Fibroblast of the aortic adventitia (primary cell): ENCODE data around the gene TELO2. TPM values are rescaled to one million over a fixed set of nuclear protein-coding genes. Genes with fewer than 3 reads are reported as not detected.

Experiments
- DNase-seq: peaks from one replicate; pipeline ENCODE4 v3.0.0-alpha.2; 2010; ENCODE audit warnings: low read depth
- H3K4me3 ChIP-seq: 2 replicates; pipeline ENCODE4 v1.5.1; 2011; ENCODE audit warnings: low read depth, mild to moderate bottlenecking, control low read depth, low read length, moderate library complexity
- total RNA-seq: library from RNA; depleted of rRNA; stranded (reverse); fragments of >200 nt; gene quantifications from 2 replicates; pipeline ENCODE4 v1.2.3, GENCODE V29; 2012; ENCODE audit warnings: low replicate concordance
- TF ChIP-seq, protein P1 (sequence below): IDR thresholded peaks from 2 replicates; pipeline ENCODE4 v1.5.1; 2011; ENCODE audit warnings: mild to moderate bottlenecking, low read length, control low read depth, inconsistent platforms; ENCODE audit not compliant: insufficient read depth

The TELO2 gene
- total RNA-seq, 1 donor = 23.5 TPM

DNA sequence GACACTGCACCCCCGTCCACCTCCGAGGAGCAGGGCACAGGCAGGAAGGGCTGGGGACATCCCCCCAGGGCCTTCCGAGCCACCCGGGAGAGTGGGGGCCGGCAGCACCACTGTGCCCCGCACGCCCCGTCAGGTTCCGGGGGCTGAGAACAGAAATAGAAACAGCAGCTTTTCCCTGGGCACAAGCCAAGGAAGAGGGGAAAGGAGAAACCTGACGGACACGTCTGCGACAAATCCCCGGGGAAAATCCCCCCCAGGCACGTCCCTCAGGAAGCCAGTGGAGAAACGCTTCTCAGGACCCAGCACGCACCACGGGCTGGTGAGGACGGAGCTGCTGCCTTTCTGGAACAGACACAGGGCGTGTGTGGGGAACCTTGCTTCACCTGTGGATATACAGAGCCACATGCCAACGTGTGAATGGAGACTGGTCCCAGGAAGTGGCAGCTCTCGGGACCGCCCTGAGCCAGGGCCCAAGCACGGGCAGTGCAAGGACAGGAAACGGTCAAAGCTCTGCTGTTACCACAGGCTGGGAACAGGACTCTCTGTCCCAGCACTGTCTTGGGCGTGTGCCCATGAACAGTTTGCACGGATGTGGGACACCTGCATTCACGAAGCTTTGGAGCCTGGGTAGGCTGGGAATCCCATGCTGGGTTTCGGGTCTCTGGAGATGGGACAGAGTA is 39.1 kb downstream of the TELO2 start:
- no peak for DNase-seq
- TF ChIP-seq, protein P1, sequence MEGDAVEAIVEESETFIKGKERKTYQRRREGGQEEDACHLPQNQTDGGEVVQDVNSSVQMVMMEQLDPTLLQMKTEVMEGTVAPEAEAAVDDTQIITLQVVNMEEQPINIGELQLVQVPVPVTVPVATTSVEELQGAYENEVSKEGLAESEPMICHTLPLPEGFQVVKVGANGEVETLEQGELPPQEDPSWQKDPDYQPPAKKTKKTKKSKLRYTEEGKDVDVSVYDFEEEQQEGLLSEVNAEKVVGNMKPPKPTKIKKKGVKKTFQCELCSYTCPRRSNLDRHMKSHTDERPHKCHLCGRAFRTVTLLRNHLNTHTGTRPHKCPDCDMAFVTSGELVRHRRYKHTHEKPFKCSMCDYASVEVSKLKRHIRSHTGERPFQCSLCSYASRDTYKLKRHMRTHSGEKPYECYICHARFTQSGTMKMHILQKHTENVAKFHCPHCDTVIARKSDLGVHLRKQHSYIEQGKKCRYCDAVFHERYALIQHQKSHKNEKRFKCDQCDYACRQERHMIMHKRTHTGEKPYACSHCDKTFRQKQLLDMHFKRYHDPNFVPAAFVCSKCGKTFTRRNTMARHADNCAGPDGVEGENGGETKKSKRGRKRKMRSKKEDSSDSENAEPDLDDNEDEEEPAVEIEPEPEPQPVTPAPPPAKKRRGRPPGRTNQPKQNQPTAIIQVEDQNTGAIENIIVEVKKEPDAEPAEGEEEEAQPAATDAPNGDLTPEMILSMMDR = no peak
- H3K4me3 ChIP-seq = no peak overlapping the region

DNA sequence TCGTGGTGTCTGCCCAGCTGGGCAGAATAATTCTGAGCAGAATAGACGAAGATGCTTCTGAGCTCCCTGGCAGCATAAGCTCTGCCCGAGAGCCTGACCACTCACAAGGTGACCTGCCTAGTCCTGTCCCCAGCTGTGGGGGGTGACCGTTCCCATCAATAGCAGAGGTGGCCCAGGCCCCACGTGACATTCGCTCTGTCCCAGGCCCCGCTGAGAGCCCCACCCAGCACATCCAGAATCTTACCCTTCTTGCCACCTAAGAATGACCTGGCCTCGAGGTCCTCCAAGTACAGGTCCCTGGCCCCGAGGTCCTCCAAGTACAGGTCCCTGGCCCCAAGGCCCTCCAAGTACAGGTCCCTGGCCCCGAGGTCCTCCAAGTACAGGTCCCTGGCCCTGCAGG is 39.6 kb downstream of the TELO2 start:
- TF ChIP-seq, protein P1 = no peak
- no peak for DNase-seq
- peak overlapping the region; percentile 87 for H3K4me3 ChIP-seq

DNA sequence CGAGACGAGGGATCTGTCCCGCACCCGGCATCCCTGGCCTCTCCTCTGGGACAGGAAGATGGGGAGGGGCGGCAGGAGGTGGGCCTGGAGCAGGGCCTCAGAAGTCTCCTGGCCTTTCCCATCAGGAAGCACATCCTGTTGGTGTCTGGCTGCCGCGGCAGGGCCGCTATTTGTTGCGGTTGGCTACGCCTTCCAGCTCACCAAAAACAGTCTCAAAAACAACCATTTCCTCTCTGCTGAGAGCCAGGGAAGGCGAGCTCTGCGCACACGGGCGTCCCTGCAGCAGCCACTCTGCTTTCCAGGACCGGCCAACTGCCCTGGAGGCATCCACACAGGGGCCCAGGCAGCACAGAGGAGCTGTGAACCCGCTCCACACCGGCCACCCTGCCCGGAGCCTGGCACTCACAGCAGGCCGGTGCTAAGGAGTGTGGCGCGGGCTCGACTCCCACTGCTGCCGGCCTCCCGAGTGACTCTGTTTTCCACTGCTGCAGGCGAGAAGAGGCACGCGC is 40.3 kb downstream of the TELO2 start, which contains the start of gene TMEM204:
TMEM204 (plus strand) TSS at position 224 of the 509 bp plus-strand sequence. CDS start 610 bp downstream, outside the sequence.
- peak; percentile 86 for DNase-seq
- H3K4me3 ChIP-seq = peak within 1 kb of the TSS; percentile 87
- TF ChIP-seq, protein P1 = no peak

DNA sequence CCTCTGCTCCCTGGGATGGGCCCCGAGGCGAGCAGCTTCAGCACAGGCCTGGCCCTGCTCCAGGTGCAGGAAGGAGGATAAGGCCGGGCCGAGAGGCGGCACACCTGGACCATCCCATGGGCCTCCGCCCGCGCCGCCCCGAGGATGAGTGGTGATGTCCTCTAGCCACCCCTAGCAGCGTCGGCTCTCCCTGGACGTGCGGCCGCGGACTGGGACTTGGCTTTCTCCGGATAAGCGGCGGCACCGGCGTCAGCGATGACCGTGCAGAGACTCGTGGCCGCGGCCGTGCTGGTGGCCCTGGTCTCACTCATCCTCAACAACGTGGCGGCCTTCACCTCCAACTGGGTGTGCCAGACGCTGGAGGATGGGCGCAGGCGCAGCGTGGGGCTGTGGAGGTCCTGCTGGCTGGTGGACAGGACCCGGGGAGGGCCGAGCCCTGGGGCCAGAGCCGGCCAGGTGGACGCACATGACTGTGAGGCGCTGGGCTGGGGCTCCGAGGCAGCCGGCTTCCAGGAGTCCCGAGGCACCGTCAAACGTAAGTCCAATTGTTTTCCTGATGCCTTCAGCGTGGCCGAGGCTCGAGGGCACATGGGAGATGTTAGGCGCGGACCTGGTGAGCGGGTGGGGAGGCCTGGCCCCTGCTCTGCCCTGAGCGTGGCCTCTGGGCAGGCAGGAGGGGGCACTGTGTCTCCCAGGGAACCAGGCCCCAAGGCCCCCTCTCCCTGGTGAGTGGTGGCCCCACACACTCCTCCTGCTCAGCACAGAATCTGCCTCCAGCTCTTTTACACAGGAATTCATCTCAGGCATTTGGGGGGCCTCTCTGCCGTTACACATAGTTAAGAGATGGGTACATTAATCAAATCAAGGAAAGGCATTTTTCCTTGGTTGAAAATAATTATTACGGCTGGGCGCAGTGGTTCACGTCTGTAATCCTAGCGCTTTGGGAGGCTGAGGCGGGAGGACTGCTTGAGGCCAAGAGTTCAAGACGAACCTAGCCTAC is 41.2 kb downstream of the TELO2 start:
- TF ChIP-seq, protein P1 = no peak
- peak; percentile 56 for DNase-seq
- peak overlapping the region; percentile 87 for H3K4me3 ChIP-seq

DNA sequence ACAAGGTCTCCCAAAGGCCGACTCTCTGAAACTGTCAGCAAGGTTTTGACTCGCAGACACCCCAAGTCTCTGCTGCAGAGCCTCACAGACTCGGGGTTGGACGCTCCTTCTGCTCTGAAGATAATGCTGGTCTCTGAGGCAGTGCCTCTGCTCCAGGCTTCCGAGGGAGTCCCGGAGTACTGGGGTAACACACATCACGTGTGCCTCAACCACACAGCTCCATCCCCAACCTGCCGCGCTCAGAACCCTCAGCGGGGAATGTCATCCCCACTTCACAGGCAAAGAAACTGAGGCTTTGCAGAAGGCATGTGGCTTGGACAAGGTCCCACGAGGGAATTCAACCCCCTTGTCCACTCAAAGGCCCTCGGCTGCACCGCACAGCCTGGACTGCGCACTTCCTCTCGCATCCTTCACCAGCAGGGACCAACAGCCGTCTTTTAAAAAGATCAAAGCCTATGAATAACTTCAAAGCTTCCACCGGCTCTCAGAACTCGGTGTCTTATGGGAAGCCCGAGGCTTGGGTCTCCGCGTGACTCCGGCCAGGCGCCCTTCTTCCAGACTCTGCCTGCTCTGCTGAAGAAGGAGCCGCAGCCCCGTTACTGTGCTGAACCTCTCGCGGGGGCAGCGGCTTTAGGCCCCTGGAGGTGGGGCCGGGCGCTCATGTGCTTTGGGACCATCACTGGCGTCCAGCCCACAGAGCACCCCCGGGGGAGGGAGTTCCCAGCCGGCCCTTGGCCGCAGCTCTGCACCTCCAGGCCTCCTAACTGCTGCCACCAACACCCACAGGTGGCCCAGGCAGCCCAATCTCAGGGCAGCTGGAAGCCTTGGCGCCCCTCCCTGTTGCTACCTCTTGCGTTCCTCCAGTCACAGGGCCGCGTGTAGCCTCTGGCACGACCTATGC is 42.5 kb downstream of the TELO2 start:
- TF ChIP-seq, protein P1 = no peak
- H3K4me3 ChIP-seq = peak overlapping the region; percentile 87
- peak; percentile 45 for DNase-seq

DNA sequence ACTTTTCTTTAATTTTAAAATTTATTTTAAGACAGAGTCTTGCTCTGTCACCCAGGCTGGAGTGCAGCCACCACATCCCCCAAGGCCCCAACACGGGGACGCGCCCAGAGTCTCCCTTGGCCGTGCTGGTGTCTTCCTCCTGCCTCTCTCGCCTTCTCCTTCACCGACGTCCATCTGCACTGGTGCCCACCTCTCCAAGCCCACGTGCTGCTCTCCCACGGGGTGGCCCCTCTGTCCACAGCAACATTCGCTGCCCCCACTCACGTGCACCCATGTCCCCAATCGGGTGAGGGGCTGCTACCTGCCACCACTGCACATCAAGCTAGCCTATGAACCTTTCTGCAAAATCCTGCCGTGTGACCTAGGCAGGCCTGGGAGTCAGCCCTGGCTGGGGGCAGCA is 43.4 kb downstream of the TELO2 start:
- peak overlapping the region; percentile 13 for H3K4me3 ChIP-seq
- no peak for DNase-seq
- TF ChIP-seq, protein P1 = no peak
